Measurements from ENCODE around the gene HCFC2.

The HCFC2 gene

DNA sequence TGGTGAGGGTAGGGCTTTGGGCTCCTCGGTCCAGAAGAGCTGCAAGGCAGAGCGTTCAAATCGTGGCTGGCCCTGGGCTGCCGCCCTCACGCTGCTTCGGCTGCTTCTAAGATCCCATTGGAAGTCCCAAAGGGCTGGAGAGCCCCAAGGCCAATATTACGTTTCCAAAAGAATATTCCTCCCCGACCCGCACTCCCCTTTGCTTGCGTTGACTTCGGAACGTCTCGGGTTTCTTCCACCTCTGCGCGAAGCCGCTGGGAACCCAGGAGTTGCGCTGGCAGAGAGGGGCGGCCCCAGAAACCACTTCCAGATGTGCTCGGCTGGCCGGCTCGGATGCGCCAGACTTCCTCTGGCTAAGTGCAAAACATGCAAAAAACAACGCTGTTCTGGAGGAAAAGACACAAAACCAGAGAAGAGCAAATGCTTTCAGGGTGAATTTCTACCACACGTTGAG lies 14.4 kb upstream of the HCFC2 start, which contains the start of gene GLT8D2:
TSS of gene GLT8D2 (minus strand) at position 285 of the 454 bp plus-strand sequence. CDS start 30,539 bp downstream, outside the sequence.
- Histone ChIP-seq H3K9me3 (ENCODE audit: insufficient read depth, low read depth, low read length) (no peaks in the 10 kb centered on the region), H3K27me3 (ENCODE audit: insufficient read depth, low read length, poor library complexity, severe bottlenecking) (no peaks in the 10 kb centered on the region), H3K4me1 (ENCODE audit: insufficient read depth, low read length, poor library complexity, severe bottlenecking) (peaks cover 7% of the 10 kb centered on the region), H3K36me3 (ENCODE audit: insufficient read depth, low read length) (no peaks in the 10 kb centered on the region), H3K9me2 (replicated peaks; ENCODE audit: low read depth, low read length) (no peaks in the 10 kb centered on the region), H4K20me1 (ENCODE audit: insufficient read depth, low read length, poor library complexity, severe bottlenecking) (no peaks in the 10 kb centered on the region), H3K4me3 (ENCODE audit: low read length, poor library complexity, severe bottlenecking) (no peak within 1 kb of the TSS), H3K4me2 (ENCODE audit: low read depth, low read length, poor library complexity, severe bottlenecking) (no peak within 1 kb of the TSS), H3F3A (ENCODE audit: low read depth) (no peaks in the 10 kb centered on the region), H3K79me2 (ENCODE audit: insufficient read depth, low read length) (no peaks in the 10 kb centered on the region), H2AFZ (ENCODE audit: low read length) (0 out of 2 replicates have a peak within 1 kb of the TSS, but pooled peaks have one; percentile 16), H3K9ac (ENCODE audit: low read depth, low read length, poor library complexity, severe bottlenecking) (no peak within 1 kb of the TSS)
- TF ChIP-seq EZH2phosphoT487 (IDR thresholded peaks at IDR 0.05; ENCODE audit: borderline replicate concordance) (no peak), CTCF (conservative IDR thresholded peaks at IDR 0.05; ENCODE audit: low read length) (no peak)

GRCh38 chr12:104050436-104050835 lies 13.9 kb upstream of the HCFC2 start:
- TF ChIP-seq EZH2phosphoT487 (IDR thresholded peaks at IDR 0.05; ENCODE audit: borderline replicate concordance) (no peak), CTCF (conservative IDR thresholded peaks at IDR 0.05; ENCODE audit: low read length) (no peak)
- no peak overlapping the region for H3K4me3 ChIP-seq (ENCODE audit: low read length, poor library complexity, severe bottlenecking)
- no peaks in the 10 kb centered on the region for H3K36me3 ChIP-seq (ENCODE audit: insufficient read depth, low read length)
- no peaks in the 10 kb centered on the region for H3F3A ChIP-seq (ENCODE audit: low read depth)
- no peaks in the 10 kb centered on the region for H3K9me3 ChIP-seq (ENCODE audit: insufficient read depth, low read depth, low read length)
- no peak overlapping the region for H3K4me2 ChIP-seq (ENCODE audit: low read depth, low read length, poor library complexity, severe bottlenecking)
- peaks cover 2% of the 10 kb centered on the region for H3K4me1 ChIP-seq (ENCODE audit: insufficient read depth, low read length, poor library complexity, severe bottlenecking)
- H3K27me3 ChIP-seq (ENCODE audit: insufficient read depth, low read length, poor library complexity, severe bottlenecking): no peaks in the 10 kb centered on the region
- H3K9ac ChIP-seq (ENCODE audit: low read depth, low read length, poor library complexity, severe bottlenecking): no peak overlapping the region
- no peaks in the 10 kb centered on the region for H3K79me2 ChIP-seq (ENCODE audit: insufficient read depth, low read length)
- H2AFZ ChIP-seq (ENCODE audit: low read length): 0 out of 2 replicates have a peak overlapping the region, but pooled peaks have one; percentile 16
- H4K20me1 ChIP-seq (ENCODE audit: insufficient read depth, low read length, poor library complexity, severe bottlenecking): no peaks in the 10 kb centered on the region
- H3K9me2 ChIP-seq (replicated peaks; ENCODE audit: low read depth, low read length): no peaks in the 10 kb centered on the region

GRCh38 chr12:104054681-104055346 lies 9.5 kb upstream of the HCFC2 start:
- no peaks in the 10 kb centered on the region for H3F3A ChIP-seq (ENCODE audit: low read depth)
- H3K27me3 ChIP-seq (ENCODE audit: insufficient read depth, low read length, poor library complexity, severe bottlenecking): no peaks in the 10 kb centered on the region
- H3K9me3 ChIP-seq (ENCODE audit: insufficient read depth, low read depth, low read length): no peaks in the 10 kb centered on the region
- H3K9me2 ChIP-seq (replicated peaks; ENCODE audit: low read depth, low read length): no peaks in the 10 kb centered on the region
- H3K4me1 ChIP-seq (ENCODE audit: insufficient read depth, low read length, poor library complexity, severe bottlenecking): no peaks in the 10 kb centered on the region
- H4K20me1 ChIP-seq (ENCODE audit: insufficient read depth, low read length, poor library complexity, severe bottlenecking): no peaks in the 10 kb centered on the region
- H3K79me2 ChIP-seq (ENCODE audit: insufficient read depth, low read length): no peaks in the 10 kb centered on the region
- no peak overlapping the region for H3K4me3 ChIP-seq (ENCODE audit: low read length, poor library complexity, severe bottlenecking)
- H3K9ac ChIP-seq (ENCODE audit: low read depth, low read length, poor library complexity, severe bottlenecking): no peak overlapping the region
- TF ChIP-seq EZH2phosphoT487 (IDR thresholded peaks at IDR 0.05; ENCODE audit: borderline replicate concordance): no peak
- no peak for TF ChIP-seq CTCF (conservative IDR thresholded peaks at IDR 0.05; ENCODE audit: low read length)
- H3K36me3 ChIP-seq (ENCODE audit: insufficient read depth, low read length): no peaks in the 10 kb centered on the region
- H3K4me2 ChIP-seq (ENCODE audit: low read depth, low read length, poor library complexity, severe bottlenecking): no peak overlapping the region
- no peak overlapping the region for H2AFZ ChIP-seq (ENCODE audit: low read length)

Measured in Loucy (cell line).